ENCODE results near the gene TTC39C.

TTC39C gene

DNA sequence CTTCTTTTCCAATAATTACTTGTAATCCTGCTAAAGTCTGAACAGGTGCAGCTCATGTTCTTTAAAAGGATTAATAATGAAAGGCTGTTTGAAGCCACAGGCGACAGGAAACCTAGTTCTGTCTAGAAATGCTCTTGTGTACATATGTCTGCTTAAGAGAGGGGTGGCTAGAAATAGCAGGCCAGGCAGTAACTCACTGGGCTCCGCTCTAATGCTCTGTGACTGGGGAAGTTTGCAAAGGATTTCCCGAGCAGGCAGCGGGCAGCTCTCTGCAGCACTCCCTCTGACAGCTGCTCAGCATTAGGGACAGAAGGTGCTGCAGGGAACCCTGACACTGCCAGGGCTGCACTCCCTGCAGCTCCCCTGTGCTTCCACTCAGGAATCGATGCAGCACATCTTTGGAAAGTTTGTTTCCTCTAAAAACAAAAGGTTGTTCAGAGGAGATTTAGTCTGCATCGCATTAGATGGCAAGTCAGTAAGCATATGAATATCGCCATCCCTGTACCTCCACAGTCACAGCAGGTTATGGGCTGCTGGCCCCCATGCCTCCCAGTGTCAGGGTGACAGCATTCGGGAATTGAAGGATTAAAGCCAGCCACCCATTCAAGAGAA lies 33.1 kb upstream of the TTC39C start:
- TF ChIP-seq MYC (IDR thresholded peaks at IDR 0.05; ENCODE audit: low read depth, low read length) = no peak
- no peak for TF ChIP-seq POLR2A (IDR thresholded peaks at IDR 0.05; ENCODE audit: extremely low read depth, insufficient read length)
- TF ChIP-seq, protein P1, sequence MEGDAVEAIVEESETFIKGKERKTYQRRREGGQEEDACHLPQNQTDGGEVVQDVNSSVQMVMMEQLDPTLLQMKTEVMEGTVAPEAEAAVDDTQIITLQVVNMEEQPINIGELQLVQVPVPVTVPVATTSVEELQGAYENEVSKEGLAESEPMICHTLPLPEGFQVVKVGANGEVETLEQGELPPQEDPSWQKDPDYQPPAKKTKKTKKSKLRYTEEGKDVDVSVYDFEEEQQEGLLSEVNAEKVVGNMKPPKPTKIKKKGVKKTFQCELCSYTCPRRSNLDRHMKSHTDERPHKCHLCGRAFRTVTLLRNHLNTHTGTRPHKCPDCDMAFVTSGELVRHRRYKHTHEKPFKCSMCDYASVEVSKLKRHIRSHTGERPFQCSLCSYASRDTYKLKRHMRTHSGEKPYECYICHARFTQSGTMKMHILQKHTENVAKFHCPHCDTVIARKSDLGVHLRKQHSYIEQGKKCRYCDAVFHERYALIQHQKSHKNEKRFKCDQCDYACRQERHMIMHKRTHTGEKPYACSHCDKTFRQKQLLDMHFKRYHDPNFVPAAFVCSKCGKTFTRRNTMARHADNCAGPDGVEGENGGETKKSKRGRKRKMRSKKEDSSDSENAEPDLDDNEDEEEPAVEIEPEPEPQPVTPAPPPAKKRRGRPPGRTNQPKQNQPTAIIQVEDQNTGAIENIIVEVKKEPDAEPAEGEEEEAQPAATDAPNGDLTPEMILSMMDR (IDR thresholded peaks at IDR 0.05; ENCODE audit: low read depth, low read length) = no peak
- no peak for DNase-seq (ENCODE audit: low read depth)

DNA sequence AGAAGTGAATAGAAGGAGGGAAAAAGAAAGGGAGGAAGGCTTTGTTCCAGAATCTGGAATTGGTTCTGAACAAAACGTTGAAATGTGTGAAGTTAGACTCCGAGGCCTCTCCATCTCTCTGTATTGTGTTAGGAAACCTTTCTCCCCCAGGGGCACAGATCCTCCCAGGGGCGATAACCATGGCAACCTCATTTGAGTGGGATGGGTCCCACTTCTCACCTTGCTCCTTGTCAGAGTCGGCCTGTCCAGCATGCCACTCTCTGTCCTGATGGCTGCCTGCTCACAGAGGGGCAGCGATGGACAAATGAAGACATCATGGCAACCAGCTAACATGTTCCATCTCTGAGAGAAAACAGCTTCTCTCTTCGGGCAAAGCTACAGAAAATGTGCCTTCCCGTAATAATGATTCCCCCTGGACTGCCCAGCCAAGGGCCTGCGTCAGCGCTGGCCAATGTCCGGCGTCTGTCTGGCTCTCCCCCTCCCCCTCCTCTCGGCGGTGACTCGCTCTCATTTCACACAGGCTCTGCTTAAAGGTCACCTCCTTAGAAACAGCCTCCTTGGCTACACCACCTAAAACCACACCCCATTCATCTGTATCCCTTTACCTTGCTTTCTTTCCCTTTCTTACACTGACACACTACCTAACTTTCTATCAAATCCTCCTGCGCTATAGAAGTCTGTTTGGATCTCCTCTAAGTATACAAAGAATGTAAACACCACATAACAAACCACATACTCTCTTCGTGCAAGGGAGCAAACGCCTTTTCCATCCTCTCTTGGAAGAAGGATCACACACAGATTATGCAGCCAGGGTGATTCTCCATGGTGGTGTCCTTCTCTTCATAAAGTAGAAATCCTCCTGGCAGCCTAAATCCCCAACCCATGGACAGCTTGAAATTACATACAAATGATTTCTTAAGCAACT lies 32.1 kb upstream of the TTC39C start:
- TF ChIP-seq, protein P1 (IDR thresholded peaks at IDR 0.05; ENCODE audit: low read depth, low read length) = no peak
- TF ChIP-seq POLR2A (IDR thresholded peaks at IDR 0.05; ENCODE audit: extremely low read depth, insufficient read length) (no peak), MYC (IDR thresholded peaks at IDR 0.05; ENCODE audit: low read depth, low read length) (no peak)
- TF ChIP-seq, protein P2, sequence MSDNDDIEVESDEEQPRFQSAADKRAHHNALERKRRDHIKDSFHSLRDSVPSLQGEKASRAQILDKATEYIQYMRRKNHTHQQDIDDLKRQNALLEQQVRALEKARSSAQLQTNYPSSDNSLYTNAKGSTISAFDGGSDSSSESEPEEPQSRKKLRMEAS (IDR thresholded peaks at IDR 0.05; ENCODE audit: low read depth, low read length) = no peak
- H3K4me3 ChIP-seq (ENCODE audit: low read depth, low read length) = no peak overlapping the region
- no peak for DNase-seq (ENCODE audit: low read depth)

More for the DNA sequence above, 33.1 kb upstream of the TTC39C start:
- H3K4me3 ChIP-seq (ENCODE audit: low read depth, low read length) = no peak overlapping the region

DNA sequence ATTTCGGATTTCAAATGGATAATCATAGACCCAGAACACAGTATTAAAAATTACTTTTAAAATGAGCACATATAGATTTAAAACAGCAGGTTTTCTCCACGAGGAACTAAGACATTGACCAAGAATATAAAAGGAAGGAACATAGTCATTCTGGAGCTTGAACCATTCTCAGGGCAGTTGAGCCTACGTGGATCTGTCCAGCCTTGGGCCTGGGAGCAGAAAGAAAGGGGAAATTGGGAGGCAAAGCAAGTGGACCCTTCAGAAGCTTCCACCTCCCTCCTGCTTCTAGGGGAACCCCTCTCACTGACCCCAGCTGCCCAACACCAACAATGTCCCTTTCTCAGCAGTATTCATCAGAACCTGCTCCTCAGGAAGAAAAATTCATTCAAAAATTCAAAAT lies 31.4 kb upstream of the TTC39C start:
- no peak for TF ChIP-seq POLR2A (IDR thresholded peaks at IDR 0.05; ENCODE audit: extremely low read depth, insufficient read length)
- TF ChIP-seq, protein P2 (IDR thresholded peaks at IDR 0.05; ENCODE audit: low read depth, low read length) = no peak
- TF ChIP-seq MYC (IDR thresholded peaks at IDR 0.05; ENCODE audit: low read depth, low read length) = no peak
- TF ChIP-seq, protein P1 (IDR thresholded peaks at IDR 0.05; ENCODE audit: low read depth, low read length) = no peak
- no peak overlapping the region for H3K4me3 ChIP-seq (ENCODE audit: low read depth, low read length)
- DNase-seq (ENCODE audit: low read depth) = no peak

DNA sequence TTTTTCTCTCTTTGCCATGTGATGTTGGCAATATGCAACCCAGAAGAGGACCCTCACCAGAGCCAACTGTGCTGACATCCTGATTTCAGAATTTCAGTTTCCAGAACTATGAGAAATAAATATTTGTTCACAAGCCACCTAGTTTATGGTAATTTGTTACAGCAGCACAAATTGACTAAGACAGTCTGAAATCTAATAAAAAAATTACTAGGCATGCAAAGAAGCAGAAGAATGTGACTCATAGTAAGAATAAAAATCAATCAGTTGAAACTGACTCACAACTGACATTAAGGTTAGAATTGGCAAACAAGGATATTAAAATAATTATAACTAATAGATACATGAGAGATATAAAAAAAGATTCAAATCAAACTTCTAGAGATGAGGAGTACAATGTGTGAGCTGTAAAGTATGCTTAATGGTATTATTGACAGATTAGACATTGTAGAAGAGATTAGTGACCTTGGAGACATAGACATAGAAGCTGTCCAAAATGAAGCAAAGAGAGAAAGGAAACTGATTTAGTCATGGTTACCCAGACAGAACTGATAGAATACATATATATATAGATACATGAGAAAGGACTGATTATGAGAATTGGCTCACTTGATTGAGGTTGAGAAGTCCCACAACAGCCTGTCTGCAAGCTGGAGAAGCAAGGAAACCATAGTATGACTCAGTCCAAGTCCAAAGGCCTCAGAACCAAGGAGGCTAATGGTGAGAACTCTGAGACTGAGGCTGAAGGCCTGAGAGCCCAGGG lies 27.8 kb upstream of the TTC39C start:
- no peak for DNase-seq (ENCODE audit: low read depth)
- no peak overlapping the region for H3K4me3 ChIP-seq (ENCODE audit: low read depth, low read length)
- TF ChIP-seq, protein P2 (IDR thresholded peaks at IDR 0.05; ENCODE audit: low read depth, low read length) = no peak
- TF ChIP-seq POLR2A (IDR thresholded peaks at IDR 0.05; ENCODE audit: extremely low read depth, insufficient read length) = no peak
- no peak for TF ChIP-seq MYC (IDR thresholded peaks at IDR 0.05; ENCODE audit: low read depth, low read length)

DNA sequence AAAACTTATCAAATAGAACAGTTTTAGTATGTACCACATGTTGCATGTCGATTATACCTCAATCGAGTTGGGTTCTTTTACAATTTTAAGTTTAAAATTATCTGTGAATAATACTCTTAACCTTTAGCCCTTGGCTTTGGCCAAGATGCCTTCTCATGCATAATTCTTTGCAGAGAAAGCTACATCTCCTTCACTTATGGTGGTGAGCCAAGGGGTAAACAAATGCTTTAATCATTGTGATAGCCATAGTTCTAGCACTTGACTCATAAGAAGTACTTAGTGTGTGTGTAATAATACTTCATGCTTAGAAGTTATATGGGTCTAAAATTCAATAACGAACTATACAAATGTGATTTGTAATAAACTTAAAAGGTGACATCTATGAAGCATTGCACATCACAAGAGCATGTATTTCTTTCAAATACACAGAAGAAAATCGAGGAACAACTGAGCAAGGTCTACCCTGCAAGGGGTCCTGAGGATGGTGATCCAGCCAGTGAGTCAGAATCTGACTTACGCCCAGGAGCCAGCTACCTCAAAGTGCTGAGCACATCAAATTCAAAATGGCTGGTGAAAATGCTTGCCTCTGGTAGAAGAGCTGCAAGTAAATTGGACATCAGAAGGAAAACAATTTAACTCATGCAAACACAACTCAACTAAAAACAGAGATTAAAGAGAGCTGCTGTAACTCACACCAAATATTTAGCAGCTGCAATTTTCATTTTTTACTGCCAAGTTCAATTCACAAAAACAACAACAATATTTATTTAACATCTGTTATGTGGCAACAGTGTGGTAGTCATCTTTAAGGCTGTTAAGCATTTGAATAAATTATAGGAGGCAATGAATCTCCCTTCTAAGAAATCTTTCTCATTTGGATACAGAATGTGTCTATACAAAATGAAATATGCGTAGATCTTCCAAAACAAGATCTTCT lies 23.8 kb upstream of the TTC39C start:
- no peak overlapping the region for H3K4me3 ChIP-seq (ENCODE audit: low read depth, low read length)
- DNase-seq (ENCODE audit: low read depth) = no peak
- TF ChIP-seq, protein P2 (IDR thresholded peaks at IDR 0.05; ENCODE audit: low read depth, low read length) = no peak
- no peak for TF ChIP-seq POLR2A (IDR thresholded peaks at IDR 0.05; ENCODE audit: extremely low read depth, insufficient read length)
- TF ChIP-seq, protein P1 (IDR thresholded peaks at IDR 0.05; ENCODE audit: low read depth, low read length) = no peak
- no peak for TF ChIP-seq MYC (IDR thresholded peaks at IDR 0.05; ENCODE audit: low read depth, low read length)

All from NB4 (cell line).